Breast epithelium (tissue), 3 donors: ENCODE results near the gene HLA-DRB1.

ENCODE experiments used
- CTCF ChIP-seq, 3 donors: fragments of 450-650 bp; IDR thresholded peaks; one replicate each; pipeline ENCODE4 v1.5.1; 2016 to 2017; ENCODE audit warnings: antibody characterized with exemption in 3 of 3, mild to moderate bottlenecking in 3 of 3, moderate library complexity in 3 of 3
- POLR2A ChIP-seq: fragments of 450-650 bp; IDR thresholded peaks from one replicate; pipeline ENCODE4 v1.6.1; 2016; ENCODE audit warnings: antibody characterized with exemption, mild to moderate bottlenecking, moderate library complexity

- TF ChIP-seq POLR2A, result no peak
- TF ChIP-seq CTCF (IDR thresholded peaks at IDR 0.05), result no peak
Measured at GRCh38 chr6:32638532-32639219, 49.0 kb upstream of the HLA-DRB1 start.
